Nephron progenitor cell (in vitro differentiated cells): ENCODE data around the gene TXNL4B.

Experiments used
- DNase-seq: peaks from one replicate; pipeline ENCODE4 v3.0.0; 2021
- H3K27ac Mint-ChIP-seq: 2 replicates; pipeline ENCODE4 v1.8.0; 2021; ENCODE audit warnings: mild to moderate bottlenecking, moderate library complexity, mixed read lengths
- H3K27me3 Mint-ChIP-seq: 2 replicates; pipeline ENCODE4 v1.8.0; 2021; ENCODE audit warnings: mild to moderate bottlenecking, low read depth, mixed read lengths; ENCODE audit not compliant: poor library complexity
- H3K36me3 Mint-ChIP-seq: 2 replicates; pipeline ENCODE4 v1.8.0; 2021; ENCODE audit warnings: low read depth, mixed read lengths
- H3K4me1 Mint-ChIP-seq: 2 replicates; pipeline ENCODE4 v1.8.0; 2021; ENCODE audit warnings: mixed read lengths
- H3K4me3 Mint-ChIP-seq: 2 replicates; pipeline ENCODE4 v1.8.0; 2021; ENCODE audit warnings: mild to moderate bottlenecking, moderate library complexity, mixed read lengths
- H3K9me3 Mint-ChIP-seq: 2 replicates; pipeline ENCODE4 v1.8.0; 2021; ENCODE audit warnings: mild to moderate bottlenecking, moderate library complexity, mixed read lengths
- CTCF ChIP-seq: fragments of 200-600 bp; sonication (generic); IDR thresholded peaks from 2 replicates; pipeline ENCODE4 v1.5.0; 2021; ENCODE audit warnings: antibody characterized with exemption

TXNL4B gene

DNA sequence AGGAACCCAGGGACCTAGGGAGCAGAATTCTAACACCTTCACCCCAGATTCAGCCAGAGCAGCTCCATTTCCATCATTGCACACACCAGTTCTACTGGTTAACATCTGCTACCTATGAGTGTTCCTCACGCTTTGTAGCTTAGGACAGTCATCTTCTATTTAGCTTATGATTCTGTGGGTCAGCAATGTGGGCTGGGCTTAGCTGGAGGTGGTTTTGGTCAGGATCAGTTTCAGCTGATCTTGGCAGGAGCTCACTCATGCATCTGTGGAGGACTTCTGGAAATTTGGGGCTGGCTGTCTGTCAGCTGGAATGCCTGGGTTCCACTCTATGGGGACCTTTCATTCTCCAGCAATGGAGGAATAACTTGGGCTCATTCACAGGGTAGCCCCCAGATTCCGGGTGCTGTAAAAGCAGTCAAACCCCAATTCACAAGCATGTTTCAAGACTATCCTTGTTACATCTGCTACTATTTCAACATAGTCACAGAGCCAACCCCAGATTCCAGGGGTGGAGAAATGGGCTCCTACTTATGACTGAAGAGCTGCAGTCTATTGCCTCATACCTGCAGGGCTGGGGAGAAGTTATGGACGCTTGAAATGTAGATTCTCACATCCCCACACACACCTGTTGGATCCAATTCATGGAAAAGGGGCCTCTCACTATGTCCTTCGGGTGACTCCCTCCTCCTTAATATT, 42.5 kb downstream of the TXNL4B start:
- H3K27me3 Mint-ChIP-seq, result peaks cover 51% of the 10 kb centered on the region
- peaks cover 14% of the 10 kb centered on the region for H3K4me1 Mint-ChIP-seq
- H3K27ac Mint-ChIP-seq, result no peak overlapping the region
- H3K4me3 Mint-ChIP-seq, result no peak overlapping the region
- no peaks in the 10 kb centered on the region for H3K36me3 Mint-ChIP-seq
- peaks cover 17% of the 10 kb centered on the region for H3K9me3 Mint-ChIP-seq
- no peak for TF ChIP-seq CTCF
- DNase-seq, result no peak

DNA sequence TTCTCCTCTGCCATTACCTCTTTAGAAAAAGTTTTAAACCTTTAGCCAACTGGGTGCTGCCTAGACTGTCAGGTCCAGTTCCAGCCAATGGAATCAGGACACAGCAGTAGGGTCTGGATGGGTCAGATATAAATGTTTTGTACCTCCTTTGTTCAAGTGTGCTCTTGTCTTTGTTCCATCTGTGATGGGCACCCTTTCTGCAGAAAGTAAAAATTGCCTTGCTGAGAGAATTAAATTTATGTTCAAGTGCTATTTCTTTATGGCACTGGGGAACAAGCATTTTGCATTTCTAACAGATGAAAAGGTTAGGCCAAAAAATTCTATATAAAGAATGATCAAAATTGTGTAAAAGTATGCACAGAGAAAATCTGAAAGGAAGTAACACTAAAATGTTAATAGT, 44.3 kb downstream of the TXNL4B start:
- no peak for TF ChIP-seq CTCF
- H3K27me3 Mint-ChIP-seq, result peaks cover 41% of the 10 kb centered on the region
- DNase-seq, result no peak
- H3K36me3 Mint-ChIP-seq, result no peaks in the 10 kb centered on the region
- H3K4me3 Mint-ChIP-seq, result no peak overlapping the region
- H3K27ac Mint-ChIP-seq, result no peak overlapping the region
- peaks cover 4% of the 10 kb centered on the region for H3K4me1 Mint-ChIP-seq
- peaks cover 17% of the 10 kb centered on the region for H3K9me3 Mint-ChIP-seq

DNA sequence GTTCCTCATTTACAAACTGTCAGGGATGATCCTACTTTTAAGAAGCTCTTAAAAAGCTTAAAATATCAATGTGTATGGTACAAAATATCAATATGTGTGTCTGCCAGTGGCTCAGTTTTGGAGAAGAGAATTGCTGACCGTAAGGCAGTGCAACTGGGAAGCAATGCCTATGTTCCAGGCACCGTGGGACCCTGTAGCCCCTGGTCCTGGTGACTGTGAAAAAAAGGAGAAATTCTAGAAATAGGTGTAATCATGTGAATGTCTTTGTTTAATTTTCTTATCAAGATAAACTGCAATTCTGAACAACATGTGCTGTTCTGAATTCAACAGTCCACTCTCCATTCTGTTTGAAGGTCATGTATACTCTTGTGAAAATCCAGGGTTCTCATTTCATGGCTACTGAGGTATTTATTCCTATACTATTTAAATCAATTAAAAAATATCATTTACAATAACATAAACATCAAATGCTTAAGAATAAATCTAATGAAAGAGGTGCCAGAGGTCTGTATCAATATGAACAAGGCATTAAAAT, 48.5 kb downstream of the TXNL4B start:
- Mint-ChIP-seq H3K27ac (no peak overlapping the region), H3K4me3 (no peak overlapping the region), H3K27me3 (peaks cover 24% of the 10 kb centered on the region), H3K9me3 (peaks cover 14% of the 10 kb centered on the region), H3K36me3 (peaks cover 8% of the 10 kb centered on the region), H3K4me1 (peaks cover 6% of the 10 kb centered on the region)
- TF ChIP-seq CTCF, result no peak
- no peak for DNase-seq

- TF ChIP-seq CTCF, result no peak
- peaks cover 12% of the 10 kb centered on the region for H3K9me3 Mint-ChIP-seq
- peak overlapping the region; percentile 59 for H3K27ac Mint-ChIP-seq
- DNase-seq, result no peak
- no peak overlapping the region for H3K4me3 Mint-ChIP-seq
- peaks cover 8% of the 10 kb centered on the region for H3K36me3 Mint-ChIP-seq
- peaks cover 6% of the 10 kb centered on the region for H3K4me1 Mint-ChIP-seq
- peaks cover 23% of the 10 kb centered on the region for H3K27me3 Mint-ChIP-seq
These were observed 49.1 kb downstream of the TXNL4B start for GRCh38 chr16:72044296-72044695.

- DNase-seq, result no peak
- Mint-ChIP-seq H3K9me3 (peaks cover 7% of the 10 kb centered on the region), H3K4me3 (no peak overlapping the region), H3K36me3 (peaks cover 8% of the 10 kb centered on the region), H3K4me1 (peaks cover 6% of the 10 kb centered on the region), H3K27ac (no peak overlapping the region), H3K27me3 (peaks cover 23% of the 10 kb centered on the region)
- no peak for TF ChIP-seq CTCF
These were observed 49.9 kb downstream of the TXNL4B start for GRCh38 chr16:72043539-72043938.

- H3K4me3 Mint-ChIP-seq, result no peak overlapping the region
- H3K36me3 Mint-ChIP-seq, result peaks cover 8% of the 10 kb centered on the region
- peaks cover 23% of the 10 kb centered on the region for H3K27me3 Mint-ChIP-seq
- peaks cover 6% of the 10 kb centered on the region for H3K9me3 Mint-ChIP-seq
- no peak for DNase-seq
- peak overlapping the region; percentile 45 for H3K27ac Mint-ChIP-seq
- TF ChIP-seq CTCF, result no peak
- H3K4me1 Mint-ChIP-seq, result peaks cover 6% of the 10 kb centered on the region
These were observed 50.4 kb downstream of the TXNL4B start for GRCh38 chr16:72043058-72043457.
